HG02884 (cell line): ENCODE measurements around the gene HHATL.

ENCODE experiments used
- ATAC-seq: cut with Tn5 transposase; IDR thresholded peaks from one replicate; pipeline ENCODE4 v1.9.1; 2021; ENCODE audit warnings: mild to moderate bottlenecking, moderate library complexity; ENCODE audit not compliant: unreplicated experiment

Gene HHATL

GRCh38 chr3:42702066-42702951 is at the start of gene HHATL:
Gene HHATL, minus strand, starts transcription at chr3:42702798. Its CDS starts 1,972 bp downstream, at chr3:42700826.
- no peak for ATAC-seq

- ATAC-seq, result no peak
These were observed 49.0 kb upstream of the HHATL start for GRCh38 chr3:42751609-42752008.

- no peak for ATAC-seq
These were observed 48.2 kb upstream of the HHATL start for GRCh38 chr3:42750834-42751233.

- ATAC-seq, result no peak
These were observed 47.2 kb upstream of the HHATL start for GRCh38 chr3:42749753-42750231.

- ATAC-seq, result no peak
These were observed 46.6 kb upstream of the HHATL start for GRCh38 chr3:42749025-42749752.

- no peak for ATAC-seq
These were observed 45.0 kb upstream of the HHATL start for GRCh38 chr3:42747581-42747980.

GRCh38 chr3:42746455-42747450 is 44.2 kb upstream of the HHATL start:
- ATAC-seq, result no peak

GRCh38 chr3:42745776-42746454 is 43.3 kb upstream of the HHATL start:
- no peak for ATAC-seq

GRCh38 chr3:42745291-42745745 is 42.7 kb upstream of the HHATL start:
- no peak for ATAC-seq

- no peak for ATAC-seq
These were observed 40.8 kb upstream of the HHATL start for GRCh38 chr3:42743204-42743995.

- ATAC-seq, result no peak
These were observed 40.1 kb upstream of the HHATL start for GRCh38 chr3:42742688-42743087.

- no peak for ATAC-seq
These were observed 39.7 kb upstream of the HHATL start for GRCh38 chr3:42742259-42742658.

GRCh38 chr3:42741796-42742195 is 39.2 kb upstream of the HHATL start:
- no peak for ATAC-seq

- no peak for ATAC-seq
These were observed 37.0 kb upstream of the HHATL start for GRCh38 chr3:42739401-42740158.

- ATAC-seq, result no peak
These were observed 33.9 kb upstream of the HHATL start for GRCh38 chr3:42736531-42736930.

GRCh38 chr3:42736081-42736480 is 33.5 kb upstream of the HHATL start:
- no peak for ATAC-seq

- ATAC-seq, result no peak
These were observed 33.0 kb upstream of the HHATL start for GRCh38 chr3:42735615-42736014.

GRCh38 chr3:42735019-42735418 is 32.4 kb upstream of the HHATL start:
- no peak for ATAC-seq
